Measurements from ENCODE around the gene SMARCA2.

Gene SMARCA2

GRCh38 chr9:1986341-1986740 lies 28.8 kb upstream of the SMARCA2 start:
- Histone ChIP-seq H3K4me3 (ENCODE audit: low read depth, low read length) (no peak overlapping the region), H3K27ac (ENCODE audit: low read depth, low read length) (no peak overlapping the region), H3K36me3 (ENCODE audit: insufficient read depth, low read length) (no peaks in the 10 kb centered on the region), H3K27me3 (ENCODE audit: insufficient read depth, low read length) (peaks cover 22% of the 10 kb centered on the region; the same call in 1 of the 2 replicates), H2AFZ (ENCODE audit: low read length, unreplicated experiment) (no peak overlapping the region), H3K4me1 (ENCODE audit: control insufficient read depth, insufficient read depth, low read length, unreplicated experiment) (no peaks in the 10 kb centered on the region), H3K79me2 (ENCODE audit: control insufficient read depth, insufficient read depth, low read length, unreplicated experiment) (no peaks in the 10 kb centered on the region)

- Histone ChIP-seq H3K4me1 (ENCODE audit: control insufficient read depth, insufficient read depth, low read length, unreplicated experiment) (no peaks in the 10 kb centered on the region), H3K36me3 (ENCODE audit: insufficient read depth, low read length) (no peaks in the 10 kb centered on the region), H3K27ac (ENCODE audit: low read depth, low read length) (no peak overlapping the region), H3K79me2 (ENCODE audit: control insufficient read depth, insufficient read depth, low read length, unreplicated experiment) (no peaks in the 10 kb centered on the region), H2AFZ (ENCODE audit: low read length, unreplicated experiment) (no peak overlapping the region), H3K4me3 (ENCODE audit: low read depth, low read length) (no peak overlapping the region), H3K27me3 (ENCODE audit: insufficient read depth, low read length) (peaks cover 47% of the 10 kb centered on the region)
Measured at GRCh38 chr9:1989500-1989899, 25.6 kb upstream of the SMARCA2 start.

GRCh38 chr9:1994180-1994579 lies 21.0 kb upstream of the SMARCA2 start:
- Histone ChIP-seq H3K27ac (ENCODE audit: low read depth, low read length) (no peak overlapping the region), H3K36me3 (ENCODE audit: insufficient read depth, low read length) (no peaks in the 10 kb centered on the region), H3K4me3 (ENCODE audit: low read depth, low read length) (no peak overlapping the region)

GRCh38 chr9:1995084-1995483 lies 20.1 kb upstream of the SMARCA2 start:
- H3K27ac ChIP-seq (ENCODE audit: low read depth, low read length): no peak overlapping the region
- H3K36me3 ChIP-seq (ENCODE audit: insufficient read depth, low read length): no peaks in the 10 kb centered on the region
- no peaks in the 10 kb centered on the region for H3K79me2 ChIP-seq (ENCODE audit: control insufficient read depth, insufficient read depth, low read length, unreplicated experiment)
- H2AFZ ChIP-seq (ENCODE audit: low read length, unreplicated experiment): no peak overlapping the region
- H3K4me3 ChIP-seq (ENCODE audit: low read depth, low read length): no peak overlapping the region
- peaks cover 65% of the 10 kb centered on the region for H3K27me3 ChIP-seq (ENCODE audit: insufficient read depth, low read length)
- H3K4me1 ChIP-seq (ENCODE audit: control insufficient read depth, insufficient read depth, low read length, unreplicated experiment): no peaks in the 10 kb centered on the region

More at GRCh38 chr9:1994180-1994579, 21.0 kb upstream of the SMARCA2 start:
- no peak overlapping the region for H2AFZ ChIP-seq (ENCODE audit: low read length, unreplicated experiment)
- no peaks in the 10 kb centered on the region for H3K4me1 ChIP-seq (ENCODE audit: control insufficient read depth, insufficient read depth, low read length, unreplicated experiment)
- no peaks in the 10 kb centered on the region for H3K79me2 ChIP-seq (ENCODE audit: control insufficient read depth, insufficient read depth, low read length, unreplicated experiment)
- peaks cover 56% of the 10 kb centered on the region for H3K27me3 ChIP-seq (ENCODE audit: insufficient read depth, low read length)

GRCh38 chr9:1996156-1996555 lies 19.0 kb upstream of the SMARCA2 start:
- Histone ChIP-seq H3K27ac (ENCODE audit: low read depth, low read length) (no peak overlapping the region), H3K79me2 (ENCODE audit: control insufficient read depth, insufficient read depth, low read length, unreplicated experiment) (no peaks in the 10 kb centered on the region), H3K36me3 (ENCODE audit: insufficient read depth, low read length) (no peaks in the 10 kb centered on the region), H2AFZ (ENCODE audit: low read length, unreplicated experiment) (no peak overlapping the region), H3K27me3 (ENCODE audit: insufficient read depth, low read length) (peaks cover 64% of the 10 kb centered on the region), H3K4me1 (ENCODE audit: control insufficient read depth, insufficient read depth, low read length, unreplicated experiment) (no peaks in the 10 kb centered on the region), H3K4me3 (ENCODE audit: low read depth, low read length) (no peak overlapping the region)

- no peak overlapping the region for H3K4me3 ChIP-seq (ENCODE audit: low read depth, low read length)
- no peaks in the 10 kb centered on the region for H3K79me2 ChIP-seq (ENCODE audit: control insufficient read depth, insufficient read depth, low read length, unreplicated experiment)
- no peaks in the 10 kb centered on the region for H3K4me1 ChIP-seq (ENCODE audit: control insufficient read depth, insufficient read depth, low read length, unreplicated experiment)
- peaks cover 66% of the 10 kb centered on the region for H3K27me3 ChIP-seq (ENCODE audit: insufficient read depth, low read length)
- no peaks in the 10 kb centered on the region for H3K36me3 ChIP-seq (ENCODE audit: insufficient read depth, low read length)
- no peak overlapping the region for H2AFZ ChIP-seq (ENCODE audit: low read length, unreplicated experiment)
- H3K27ac ChIP-seq (ENCODE audit: low read depth, low read length): no peak overlapping the region
Measured at GRCh38 chr9:1997646-1998045, 17.5 kb upstream of the SMARCA2 start.

GRCh38 chr9:1998111-1998510 lies 17.0 kb upstream of the SMARCA2 start:
- H3K4me1 ChIP-seq (ENCODE audit: control insufficient read depth, insufficient read depth, low read length, unreplicated experiment): no peaks in the 10 kb centered on the region
- H3K27ac ChIP-seq (ENCODE audit: low read depth, low read length): no peak overlapping the region
- no peak overlapping the region for H2AFZ ChIP-seq (ENCODE audit: low read length, unreplicated experiment)
- peaks cover 61% of the 10 kb centered on the region for H3K27me3 ChIP-seq (ENCODE audit: insufficient read depth, low read length)
- no peaks in the 10 kb centered on the region for H3K79me2 ChIP-seq (ENCODE audit: control insufficient read depth, insufficient read depth, low read length, unreplicated experiment)
- no peak overlapping the region for H3K4me3 ChIP-seq (ENCODE audit: low read depth, low read length)
- no peaks in the 10 kb centered on the region for H3K36me3 ChIP-seq (ENCODE audit: insufficient read depth, low read length)

- Histone ChIP-seq H3K4me1 (ENCODE audit: control insufficient read depth, insufficient read depth, low read length, unreplicated experiment) (no peaks in the 10 kb centered on the region), H3K36me3 (ENCODE audit: insufficient read depth, low read length) (no peaks in the 10 kb centered on the region), H3K79me2 (ENCODE audit: control insufficient read depth, insufficient read depth, low read length, unreplicated experiment) (no peaks in the 10 kb centered on the region)
Measured at GRCh38 chr9:2000314-2000713, 14.8 kb upstream of the SMARCA2 start.

GRCh38 chr9:2008372-2008771 lies 6.8 kb upstream of the SMARCA2 start:
- Histone ChIP-seq H3K79me2 (ENCODE audit: control insufficient read depth, insufficient read depth, low read length, unreplicated experiment) (no peaks in the 10 kb centered on the region), H3K4me3 (ENCODE audit: low read depth, low read length) (no peak overlapping the region), H3K27ac (ENCODE audit: low read depth, low read length) (no peak overlapping the region), H3K4me1 (ENCODE audit: control insufficient read depth, insufficient read depth, low read length, unreplicated experiment) (peaks cover 1% of the 10 kb centered on the region), H2AFZ (ENCODE audit: low read length, unreplicated experiment) (no peak overlapping the region), H3K36me3 (ENCODE audit: insufficient read depth, low read length) (no peaks in the 10 kb centered on the region), H3K27me3 (ENCODE audit: insufficient read depth, low read length) (peaks cover 44% of the 10 kb centered on the region)

More at GRCh38 chr9:2000314-2000713, 14.8 kb upstream of the SMARCA2 start:
- Histone ChIP-seq H3K4me3 (ENCODE audit: low read depth, low read length) (no peak overlapping the region), H3K27me3 (ENCODE audit: insufficient read depth, low read length) (peaks cover 65% of the 10 kb centered on the region), H2AFZ (ENCODE audit: low read length, unreplicated experiment) (no peak overlapping the region), H3K27ac (ENCODE audit: low read depth, low read length) (no peak overlapping the region)

- no peak overlapping the region for H3K4me3 ChIP-seq (ENCODE audit: low read depth, low read length)
- no peak overlapping the region for H2AFZ ChIP-seq (ENCODE audit: low read length, unreplicated experiment)
- no peak overlapping the region for H3K27ac ChIP-seq (ENCODE audit: low read depth, low read length)
- H3K79me2 ChIP-seq (ENCODE audit: control insufficient read depth, insufficient read depth, low read length, unreplicated experiment): no peaks in the 10 kb centered on the region
- H3K36me3 ChIP-seq (ENCODE audit: insufficient read depth, low read length): no peaks in the 10 kb centered on the region
- H3K27me3 ChIP-seq (ENCODE audit: insufficient read depth, low read length): peaks cover 13% of the 10 kb centered on the region; the same call in 1 of the 2 replicates
- H3K4me1 ChIP-seq (ENCODE audit: control insufficient read depth, insufficient read depth, low read length, unreplicated experiment): peaks cover 5% of the 10 kb centered on the region
Measured at GRCh38 chr9:2012347-2012746, 2.8 kb upstream of the SMARCA2 start.

GRCh38 chr9:2013743-2014475 lies 1.2 kb upstream of the SMARCA2 start:
- Histone ChIP-seq H3K27me3 (ENCODE audit: insufficient read depth, low read length) (no peaks in the 10 kb centered on the region), H3K4me3 (ENCODE audit: low read depth, low read length) (peak overlapping the region; percentile 94), H3K36me3 (ENCODE audit: insufficient read depth, low read length) (no peaks in the 10 kb centered on the region)

More at GRCh38 chr9:2013743-2014475, 1.2 kb upstream of the SMARCA2 start:
- H2AFZ ChIP-seq (ENCODE audit: low read length, unreplicated experiment): peak overlapping the region; percentile 98
- no peak overlapping the region for H3K27ac ChIP-seq (ENCODE audit: low read depth, low read length)
- H3K79me2 ChIP-seq (ENCODE audit: control insufficient read depth, insufficient read depth, low read length, unreplicated experiment): peaks cover 7% of the 10 kb centered on the region
- H3K4me1 ChIP-seq (ENCODE audit: control insufficient read depth, insufficient read depth, low read length, unreplicated experiment): peaks cover 10% of the 10 kb centered on the region

All from ACC112 (cell line).